ENCODE measurements around the gene ALG10B.
"Not testable (repeated sequence)": the region's sequence is repeated elsewhere in the genome, so short reads cannot be mapped to it uniquely, and the experiment has no call there.

The ALG10B gene

DNA sequence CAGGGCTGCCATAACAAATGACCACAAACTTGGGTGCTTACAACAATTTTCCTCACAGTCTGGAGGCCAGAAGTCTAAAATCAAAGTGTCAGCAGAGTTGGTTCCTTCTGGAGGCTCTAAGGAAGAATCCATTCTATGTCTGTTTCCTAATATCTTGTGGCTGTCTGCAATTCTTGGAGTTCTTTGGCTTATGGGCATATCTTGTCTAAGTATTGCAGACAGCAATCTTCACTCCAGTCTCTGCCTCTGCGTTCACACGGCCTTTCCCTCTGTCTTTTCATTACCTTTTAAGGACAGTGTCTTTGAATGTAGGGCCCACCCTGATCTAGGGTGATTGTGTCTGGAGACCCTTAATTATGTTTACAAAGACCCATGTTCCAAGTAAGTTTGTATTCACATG is 5.4 kb downstream of the ALG10B start:
- not testable (repeated sequence) for H3F3A ChIP-seq (ENCODE audit: low read depth); H3K27me3 ChIP-seq (ENCODE audit: insufficient read depth, low read length, poor library complexity, severe bottlenecking); H3K4me1 ChIP-seq (ENCODE audit: insufficient read depth, low read length, poor library complexity, severe bottlenecking); H4K20me1 ChIP-seq (ENCODE audit: insufficient read depth, low read length, poor library complexity, severe bottlenecking); H2AFZ ChIP-seq (ENCODE audit: low read length); H3K79me2 ChIP-seq (ENCODE audit: insufficient read depth, low read length); H3K9me3 ChIP-seq (ENCODE audit: insufficient read depth, low read depth, low read length); H3K36me3 ChIP-seq (ENCODE audit: insufficient read depth, low read length); H3K4me3 ChIP-seq (ENCODE audit: low read length, poor library complexity, severe bottlenecking); H3K9me2 ChIP-seq (replicated peaks; ENCODE audit: low read depth, low read length); H3K9ac ChIP-seq (ENCODE audit: low read depth, low read length, poor library complexity, severe bottlenecking); H3K4me2 ChIP-seq (ENCODE audit: low read depth, low read length, poor library complexity, severe bottlenecking)

DNA sequence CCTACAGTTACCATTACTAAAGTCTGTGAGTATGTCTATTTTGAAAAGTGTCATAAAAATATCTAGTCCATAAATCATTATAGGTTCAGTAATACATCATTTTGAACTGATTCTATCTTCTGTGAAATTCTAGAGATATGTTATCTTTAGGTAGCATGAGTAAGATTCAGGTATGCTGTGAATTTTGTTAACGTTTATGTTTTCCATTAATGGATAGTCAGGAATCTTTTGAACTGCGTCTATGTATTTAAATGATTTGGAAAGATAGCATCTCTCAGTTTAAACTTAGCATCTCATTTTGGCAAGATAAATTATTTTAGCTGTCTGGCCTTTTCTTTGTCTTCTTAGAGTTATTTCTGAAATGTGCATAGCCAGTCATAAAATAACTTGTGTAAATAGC is 8.3 kb downstream of the ALG10B start:
- Histone ChIP-seq H3K9me3 (ENCODE audit: insufficient read depth, low read depth, low read length) (no peaks in the 10 kb centered on the region), H3F3A (ENCODE audit: low read depth) (no peaks in the 10 kb centered on the region), H3K4me3 (ENCODE audit: low read length, poor library complexity, severe bottlenecking) (no peak overlapping the region), H3K36me3 (ENCODE audit: insufficient read depth, low read length) (no peaks in the 10 kb centered on the region), H2AFZ (ENCODE audit: low read length) (no peak overlapping the region), H3K9me2 (replicated peaks; ENCODE audit: low read depth, low read length) (no peaks in the 10 kb centered on the region), H3K9ac (ENCODE audit: low read depth, low read length, poor library complexity, severe bottlenecking) (no peak overlapping the region), H3K4me1 (ENCODE audit: insufficient read depth, low read length, poor library complexity, severe bottlenecking) (no peaks in the 10 kb centered on the region), H3K79me2 (ENCODE audit: insufficient read depth, low read length) (no peaks in the 10 kb centered on the region), H4K20me1 (ENCODE audit: insufficient read depth, low read length, poor library complexity, severe bottlenecking) (no peaks in the 10 kb centered on the region), H3K27me3 (ENCODE audit: insufficient read depth, low read length, poor library complexity, severe bottlenecking) (no peaks in the 10 kb centered on the region), H3K4me2 (ENCODE audit: low read depth, low read length, poor library complexity, severe bottlenecking) (no peak overlapping the region)
- TF ChIP-seq EZH2phosphoT487 (IDR thresholded peaks at IDR 0.05; ENCODE audit: borderline replicate concordance), result no peak
- TF ChIP-seq, protein P1, sequence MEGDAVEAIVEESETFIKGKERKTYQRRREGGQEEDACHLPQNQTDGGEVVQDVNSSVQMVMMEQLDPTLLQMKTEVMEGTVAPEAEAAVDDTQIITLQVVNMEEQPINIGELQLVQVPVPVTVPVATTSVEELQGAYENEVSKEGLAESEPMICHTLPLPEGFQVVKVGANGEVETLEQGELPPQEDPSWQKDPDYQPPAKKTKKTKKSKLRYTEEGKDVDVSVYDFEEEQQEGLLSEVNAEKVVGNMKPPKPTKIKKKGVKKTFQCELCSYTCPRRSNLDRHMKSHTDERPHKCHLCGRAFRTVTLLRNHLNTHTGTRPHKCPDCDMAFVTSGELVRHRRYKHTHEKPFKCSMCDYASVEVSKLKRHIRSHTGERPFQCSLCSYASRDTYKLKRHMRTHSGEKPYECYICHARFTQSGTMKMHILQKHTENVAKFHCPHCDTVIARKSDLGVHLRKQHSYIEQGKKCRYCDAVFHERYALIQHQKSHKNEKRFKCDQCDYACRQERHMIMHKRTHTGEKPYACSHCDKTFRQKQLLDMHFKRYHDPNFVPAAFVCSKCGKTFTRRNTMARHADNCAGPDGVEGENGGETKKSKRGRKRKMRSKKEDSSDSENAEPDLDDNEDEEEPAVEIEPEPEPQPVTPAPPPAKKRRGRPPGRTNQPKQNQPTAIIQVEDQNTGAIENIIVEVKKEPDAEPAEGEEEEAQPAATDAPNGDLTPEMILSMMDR (conservative IDR thresholded peaks at IDR 0.05; ENCODE audit: low read length), result no peak

DNA sequence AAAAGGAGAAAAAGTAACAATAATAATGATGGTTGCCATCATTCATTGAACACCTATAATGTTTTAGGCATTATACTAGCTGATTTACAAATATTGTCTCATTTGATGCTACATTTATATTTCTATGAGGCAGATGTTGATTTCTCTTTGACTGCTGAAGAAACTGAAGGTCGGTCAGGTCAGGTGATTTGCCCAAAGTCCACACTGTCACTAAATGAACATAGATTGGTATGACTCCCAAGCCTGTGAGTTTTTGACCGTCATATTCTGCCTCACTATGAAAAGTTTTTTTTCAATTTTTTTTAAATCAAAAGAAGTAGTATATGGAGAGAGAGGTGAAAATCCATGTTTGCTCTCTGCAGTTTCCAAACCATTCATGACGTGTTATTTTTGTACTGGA is 10.8 kb downstream of the ALG10B start:
- Histone ChIP-seq H3K4me3 (ENCODE audit: low read length, poor library complexity, severe bottlenecking) (no peak overlapping the region), H3K36me3 (ENCODE audit: insufficient read depth, low read length) (no peaks in the 10 kb centered on the region), H3K9me3 (ENCODE audit: insufficient read depth, low read depth, low read length) (no peaks in the 10 kb centered on the region), H3K9ac (ENCODE audit: low read depth, low read length, poor library complexity, severe bottlenecking) (no peak overlapping the region), H3K79me2 (ENCODE audit: insufficient read depth, low read length) (no peaks in the 10 kb centered on the region), H3F3A (ENCODE audit: low read depth) (no peaks in the 10 kb centered on the region), H3K4me2 (ENCODE audit: low read depth, low read length, poor library complexity, severe bottlenecking) (no peak overlapping the region), H4K20me1 (ENCODE audit: insufficient read depth, low read length, poor library complexity, severe bottlenecking) (no peaks in the 10 kb centered on the region), H3K4me1 (ENCODE audit: insufficient read depth, low read length, poor library complexity, severe bottlenecking) (no peaks in the 10 kb centered on the region), H3K27me3 (ENCODE audit: insufficient read depth, low read length, poor library complexity, severe bottlenecking) (no peaks in the 10 kb centered on the region), H3K9me2 (replicated peaks; ENCODE audit: low read depth, low read length) (no peaks in the 10 kb centered on the region), H2AFZ (ENCODE audit: low read length) (no peak overlapping the region)
- TF ChIP-seq EZH2phosphoT487 (IDR thresholded peaks at IDR 0.05; ENCODE audit: borderline replicate concordance), result no peak
- TF ChIP-seq, protein P1 (conservative IDR thresholded peaks at IDR 0.05; ENCODE audit: low read length), result no peak

DNA sequence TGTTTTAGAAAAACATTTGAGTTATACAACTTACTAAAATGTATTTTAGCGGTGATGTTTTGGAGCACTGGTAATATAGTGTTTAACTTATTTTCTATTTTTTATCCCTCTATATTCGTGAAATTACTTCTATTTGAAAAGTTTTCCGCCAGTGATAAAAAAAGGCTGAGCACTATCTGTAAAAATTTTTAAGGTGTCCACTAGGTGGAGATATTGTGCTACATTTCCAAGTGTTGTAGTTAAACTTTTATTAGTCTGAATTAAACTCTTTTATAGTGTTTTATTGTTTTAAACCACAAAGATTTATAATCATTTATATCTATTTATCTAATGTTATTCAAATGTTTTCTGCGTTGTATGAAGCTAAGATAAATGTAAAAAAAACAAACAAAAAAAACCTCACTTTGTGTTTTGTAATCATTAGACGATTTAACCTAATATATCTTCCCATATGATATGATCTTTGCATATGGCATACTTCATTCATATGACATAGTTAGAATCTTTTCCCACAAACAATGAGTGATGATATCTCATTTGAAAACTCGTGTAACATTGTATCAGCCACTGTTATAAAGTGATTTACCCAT is 11.8 kb downstream of the ALG10B start:
- no peaks in the 10 kb centered on the region for H3K27me3 ChIP-seq (ENCODE audit: insufficient read depth, low read length, poor library complexity, severe bottlenecking)
- no peaks in the 10 kb centered on the region for H4K20me1 ChIP-seq (ENCODE audit: insufficient read depth, low read length, poor library complexity, severe bottlenecking)
- H3F3A ChIP-seq (ENCODE audit: low read depth), result no peaks in the 10 kb centered on the region
- TF ChIP-seq, protein P1 (conservative IDR thresholded peaks at IDR 0.05; ENCODE audit: low read length), result peak; percentile 73
- no peak for TF ChIP-seq EZH2phosphoT487 (IDR thresholded peaks at IDR 0.05; ENCODE audit: borderline replicate concordance)
- no peak overlapping the region for H3K4me2 ChIP-seq (ENCODE audit: low read depth, low read length, poor library complexity, severe bottlenecking)
- H3K9me3 ChIP-seq (ENCODE audit: insufficient read depth, low read depth, low read length), result no peaks in the 10 kb centered on the region
- no peak overlapping the region for H3K9ac ChIP-seq (ENCODE audit: low read depth, low read length, poor library complexity, severe bottlenecking)
- no peaks in the 10 kb centered on the region for H3K4me1 ChIP-seq (ENCODE audit: insufficient read depth, low read length, poor library complexity, severe bottlenecking)
- H3K4me3 ChIP-seq (ENCODE audit: low read length, poor library complexity, severe bottlenecking), result no peak overlapping the region
- no peaks in the 10 kb centered on the region for H3K9me2 ChIP-seq (replicated peaks; ENCODE audit: low read depth, low read length)
- no peaks in the 10 kb centered on the region for H3K36me3 ChIP-seq (ENCODE audit: insufficient read depth, low read length)
- no peaks in the 10 kb centered on the region for H3K79me2 ChIP-seq (ENCODE audit: insufficient read depth, low read length)
- H2AFZ ChIP-seq (ENCODE audit: low read length), result no peak overlapping the region

DNA sequence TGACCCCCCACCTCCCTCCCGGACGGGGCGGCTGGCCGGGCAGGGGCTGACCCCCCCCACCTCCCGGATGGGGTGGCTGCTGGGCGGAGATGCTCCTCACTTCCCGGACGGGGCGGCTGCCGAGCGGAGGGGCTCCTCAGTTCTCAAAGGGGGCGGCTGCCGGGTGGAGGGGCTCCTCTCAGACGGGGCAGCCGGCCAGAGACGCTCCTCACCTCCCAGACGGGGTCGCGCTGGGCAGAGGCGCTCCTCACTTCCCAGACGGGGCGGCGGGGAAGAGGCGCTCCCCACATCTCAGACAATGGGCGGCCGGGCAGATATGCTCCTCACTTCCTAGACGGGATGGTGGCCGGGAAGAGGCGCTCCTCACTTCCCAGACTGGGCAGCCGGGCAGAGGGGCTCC is 13.8 kb downstream of the ALG10B start:
- H3K9me2 ChIP-seq (replicated peaks; ENCODE audit: low read depth, low read length); H4K20me1 ChIP-seq (ENCODE audit: insufficient read depth, low read length, poor library complexity, severe bottlenecking); H3K27me3 ChIP-seq (ENCODE audit: insufficient read depth, low read length, poor library complexity, severe bottlenecking); H3K4me2 ChIP-seq (ENCODE audit: low read depth, low read length, poor library complexity, severe bottlenecking); H3K79me2 ChIP-seq (ENCODE audit: insufficient read depth, low read length); H3K4me3 ChIP-seq (ENCODE audit: low read length, poor library complexity, severe bottlenecking); H3K9ac ChIP-seq (ENCODE audit: low read depth, low read length, poor library complexity, severe bottlenecking); H3F3A ChIP-seq (ENCODE audit: low read depth); H3K36me3 ChIP-seq (ENCODE audit: insufficient read depth, low read length); H2AFZ ChIP-seq (ENCODE audit: low read length); H3K4me1 ChIP-seq (ENCODE audit: insufficient read depth, low read length, poor library complexity, severe bottlenecking); H3K9me3 ChIP-seq (ENCODE audit: insufficient read depth, low read depth, low read length): not testable (repeated sequence)

All from Loucy (cell line).